Erythroblast (primary cell): ENCODE measurements around the gene IL16.

Experiments used
- GATA1 ChIP-seq: IDR thresholded peaks from 2 replicates; pipeline ENCODE4 v1.6.1; 2011; ENCODE audit warnings: low read depth, mild to moderate bottlenecking, control low read depth, low read length, moderate library complexity
- POLR2A ChIP-seq: IDR thresholded peaks from 2 replicates; pipeline ENCODE4 v1.6.1; 2011; ENCODE audit warnings: mild to moderate bottlenecking, low read length

DNA sequence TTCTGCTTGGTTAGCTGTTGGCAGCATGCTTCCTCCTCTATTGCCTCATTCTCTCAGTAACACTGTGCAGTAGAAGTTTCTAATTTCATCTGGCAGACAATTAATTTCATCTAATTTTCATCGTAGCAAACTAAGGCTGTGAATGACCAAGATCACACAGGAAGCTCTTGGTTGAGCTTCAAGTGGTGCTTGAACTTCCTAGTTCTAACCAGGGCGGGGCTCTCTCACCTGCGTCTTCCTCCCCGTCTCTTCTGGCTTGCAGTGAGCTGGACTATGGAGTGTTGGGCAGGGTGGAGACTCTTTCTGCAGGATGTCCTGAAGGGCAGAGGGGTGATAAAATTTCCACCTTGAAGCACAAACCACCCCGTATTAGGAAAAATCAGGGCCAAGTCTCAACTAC lies 2.0 kb upstream of the IL16 start:
- TF ChIP-seq POLR2A, result no peak
- no peak for TF ChIP-seq GATA1
